HL-60 (cell line): ENCODE results near the gene FAM81B.

Experiments
- DNase-seq, 2 experiments: peaks; one replicate each; pipeline ENCODE4 v3.0.0-alpha.2; 2010 to 2020; ENCODE audit warnings: low read depth in 1 of 2, low spot score in 1 of 2
- H3K27ac ChIP-seq: fragments of 250-450 bp; sonication (Bioruptor Pico); replicated peaks from 2 replicates; pipeline ENCODE4 v1.5.1; 2020; ENCODE audit warnings: mild to moderate bottlenecking, moderate library complexity
- H3K27me3 ChIP-seq: fragments of 250-450 bp; sonication (Bioruptor Pico); 2 replicates; pipeline ENCODE4 v1.5.1; 2021; ENCODE audit warnings: mild to moderate bottlenecking, moderate library complexity; ENCODE audit not compliant: insufficient read depth, poor library complexity, severe bottlenecking
- H3K4me3 ChIP-seq: replicated peaks from 2 replicates; pipeline ENCODE4 v1.5.1; 2011; ENCODE audit warnings: mild to moderate bottlenecking, control low read depth, low read length; ENCODE audit not compliant: insufficient read depth
- CTCF ChIP-seq: IDR thresholded peaks from one replicate; pipeline ENCODE4 v1.5.1; 2011; ENCODE audit warnings: low read length, control low read depth, inconsistent platforms; ENCODE audit not compliant: insufficient read depth
- GABPA ChIP-seq: IDR thresholded peaks from 2 replicates; pipeline ENCODE4 v1.6.1; 2012; ENCODE audit warnings: low read depth
- POLR2AphosphoS5 ChIP-seq: IDR thresholded peaks from 2 replicates; pipeline ENCODE4 v1.6.1; 2012; ENCODE audit warnings: low read depth
- SPI1 ChIP-seq: IDR thresholded peaks from 2 replicates; pipeline ENCODE4 v1.6.1; 2012; ENCODE audit warnings: low read depth, mild to moderate bottlenecking, borderline replicate concordance
- TF ChIP-seq, protein P1 (sequence below): IDR thresholded peaks from 2 replicates; pipeline ENCODE4 v1.6.1; 2012; ENCODE audit warnings: low read depth; ENCODE audit not compliant: insufficient replicate concordance

The FAM81B gene

DNA sequence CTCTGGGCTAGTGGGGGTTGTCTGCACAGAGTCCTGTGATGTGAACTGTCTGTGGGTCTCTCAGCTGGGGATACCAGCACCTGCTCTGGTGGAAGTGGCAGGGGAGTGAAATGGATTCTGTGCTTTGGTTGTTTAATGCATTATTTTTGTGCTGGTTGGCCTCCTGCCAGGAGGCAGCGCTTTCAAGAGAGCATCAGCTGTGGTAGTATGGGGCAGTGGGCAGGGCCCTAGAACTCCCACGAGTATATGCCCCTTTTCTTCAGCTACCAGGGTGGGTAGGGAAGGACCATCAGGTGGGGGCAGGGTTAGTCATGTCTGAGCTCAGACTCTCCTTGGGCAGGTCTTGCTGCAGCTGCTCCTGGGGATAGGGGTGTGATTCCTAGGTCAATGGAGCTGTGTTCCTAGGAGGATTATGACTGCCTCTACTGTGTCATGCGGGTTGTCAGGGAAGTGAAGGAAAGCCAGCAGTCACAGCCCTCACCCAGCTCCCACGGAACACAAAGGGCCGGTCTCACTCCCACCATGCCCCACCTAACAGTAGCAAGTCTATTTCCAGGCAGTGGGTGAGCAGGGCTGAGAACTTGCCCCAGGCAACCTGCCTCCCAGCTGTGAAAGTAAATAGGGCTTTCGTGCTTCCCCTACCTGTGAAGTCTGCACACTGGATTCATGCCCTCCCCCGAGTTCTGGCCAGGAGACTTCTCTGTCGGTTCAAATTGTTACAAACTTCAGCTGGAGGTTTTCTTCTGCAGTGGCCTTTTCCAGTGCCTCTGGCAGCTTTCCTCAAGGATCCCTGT is 25.7 kb upstream of the FAM81B start:
- TF ChIP-seq SPI1 = no peak
- no peak for TF ChIP-seq GABPA
- TF ChIP-seq POLR2AphosphoS5 = no peak
- TF ChIP-seq, protein P1, sequence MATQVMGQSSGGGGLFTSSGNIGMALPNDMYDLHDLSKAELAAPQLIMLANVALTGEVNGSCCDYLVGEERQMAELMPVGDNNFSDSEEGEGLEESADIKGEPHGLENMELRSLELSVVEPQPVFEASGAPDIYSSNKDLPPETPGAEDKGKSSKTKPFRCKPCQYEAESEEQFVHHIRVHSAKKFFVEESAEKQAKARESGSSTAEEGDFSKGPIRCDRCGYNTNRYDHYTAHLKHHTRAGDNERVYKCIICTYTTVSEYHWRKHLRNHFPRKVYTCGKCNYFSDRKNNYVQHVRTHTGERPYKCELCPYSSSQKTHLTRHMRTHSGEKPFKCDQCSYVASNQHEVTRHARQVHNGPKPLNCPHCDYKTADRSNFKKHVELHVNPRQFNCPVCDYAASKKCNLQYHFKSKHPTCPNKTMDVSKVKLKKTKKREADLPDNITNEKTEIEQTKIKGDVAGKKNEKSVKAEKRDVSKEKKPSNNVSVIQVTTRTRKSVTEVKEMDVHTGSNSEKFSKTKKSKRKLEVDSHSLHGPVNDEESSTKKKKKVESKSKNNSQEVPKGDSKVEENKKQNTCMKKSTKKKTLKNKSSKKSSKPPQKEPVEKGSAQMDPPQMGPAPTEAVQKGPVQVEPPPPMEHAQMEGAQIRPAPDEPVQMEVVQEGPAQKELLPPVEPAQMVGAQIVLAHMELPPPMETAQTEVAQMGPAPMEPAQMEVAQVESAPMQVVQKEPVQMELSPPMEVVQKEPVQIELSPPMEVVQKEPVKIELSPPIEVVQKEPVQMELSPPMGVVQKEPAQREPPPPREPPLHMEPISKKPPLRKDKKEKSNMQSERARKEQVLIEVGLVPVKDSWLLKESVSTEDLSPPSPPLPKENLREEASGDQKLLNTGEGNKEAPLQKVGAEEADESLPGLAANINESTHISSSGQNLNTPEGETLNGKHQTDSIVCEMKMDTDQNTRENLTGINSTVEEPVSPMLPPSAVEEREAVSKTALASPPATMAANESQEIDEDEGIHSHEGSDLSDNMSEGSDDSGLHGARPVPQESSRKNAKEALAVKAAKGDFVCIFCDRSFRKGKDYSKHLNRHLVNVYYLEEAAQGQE = no peak
- no peak for TF ChIP-seq CTCF
- no peak for DNase-seq
- no peak overlapping the region for H3K4me3 ChIP-seq
- no peak overlapping the region for H3K27ac ChIP-seq
- no peaks in the 10 kb centered on the region for H3K27me3 ChIP-seq

DNA sequence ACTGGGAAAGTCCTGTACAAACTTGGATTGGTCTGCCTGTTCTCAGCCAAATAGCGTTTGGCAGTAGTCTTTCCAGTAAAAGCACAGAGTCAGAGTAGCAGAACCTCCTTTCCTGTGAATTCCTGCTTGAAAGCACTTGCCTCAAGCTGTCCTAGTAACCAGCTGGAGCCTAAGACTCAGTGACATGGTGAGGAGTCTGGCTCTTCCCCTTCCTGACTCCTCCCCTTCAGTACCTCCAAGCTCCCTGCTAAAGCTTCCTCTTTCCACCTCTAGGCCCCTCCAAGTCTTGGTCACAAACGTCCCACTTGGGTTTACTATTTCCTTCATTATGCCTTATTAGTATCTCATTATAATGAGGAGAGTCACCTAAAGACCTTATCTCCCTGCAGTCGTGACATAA is 21.4 kb upstream of the FAM81B start:
- peak; percentile 4 to 51 for DNase-seq
- Histone ChIP-seq H3K27me3 (no peaks in the 10 kb centered on the region), H3K27ac (no peak overlapping the region), H3K4me3 (no peak overlapping the region)
- TF ChIP-seq POLR2AphosphoS5 (no peak), SPI1 (peak; percentile 48; the same call in 1 of the 2 replicates)

GRCh38 chr5:95374061-95374460 is 17.1 kb upstream of the FAM81B start:
- Histone ChIP-seq H3K27me3 (no peaks in the 10 kb centered on the region), H3K27ac (no peak overlapping the region), H3K4me3 (no peak overlapping the region)
- no peak for DNase-seq
- TF ChIP-seq POLR2AphosphoS5 = no peak
- TF ChIP-seq SPI1 = no peak
- no peak for TF ChIP-seq GABPA
- TF ChIP-seq, protein P1 = no peak
- TF ChIP-seq CTCF = no peak

DNA sequence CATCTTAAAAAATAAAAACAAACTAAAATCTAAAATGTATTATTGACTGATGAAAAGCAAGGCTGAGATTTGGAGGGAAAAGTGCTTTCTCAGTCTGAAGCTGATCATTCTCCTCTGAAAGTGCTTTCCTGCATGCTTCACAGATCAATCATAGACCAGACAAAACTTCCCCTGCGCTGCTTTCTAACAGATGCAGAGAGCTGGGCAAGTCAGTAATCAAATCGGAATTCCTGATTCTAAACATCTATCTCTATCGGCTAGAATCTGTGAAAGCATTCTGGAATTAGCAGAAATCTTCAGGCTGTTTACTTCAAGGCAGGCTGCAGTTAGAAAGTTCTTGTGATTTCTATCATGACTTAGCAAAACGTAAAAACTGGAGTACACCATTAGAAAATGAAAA is 15.6 kb upstream of the FAM81B start:
- DNase-seq = no peak

More for the DNA sequence above, 15.6 kb upstream of the FAM81B start:
- no peak overlapping the region for H3K4me3 ChIP-seq
- TF ChIP-seq, protein P1 = no peak
- TF ChIP-seq CTCF (no peak), SPI1 (no peak), POLR2AphosphoS5 (no peak), GABPA (no peak)
- no peaks in the 10 kb centered on the region for H3K27me3 ChIP-seq
- no peak overlapping the region for H3K27ac ChIP-seq
